ENCODE measurements around the gene SEZ6L. TPM values are rescaled to one million over a fixed set of nuclear protein-coding genes. Genes with fewer than 3 reads are reported as not detected.

The SEZ6L gene
- total and polyA plus RNA-seq, 10 of the 15 experiments (the other 5 are each of a cell fraction or from before 2014, with no cell fraction given) = not detected

GRCh38 chr22:26345496-26345895 lies 176.2 kb downstream of the SEZ6L start (continued):
- no peak for TF ChIP-seq CUX1 (IDR thresholded peaks at IDR 0.05; ENCODE audit: insufficient replicate concordance, low read depth, low read length)
- no peak for TF ChIP-seq CBX3 (IDR thresholded peaks at IDR 0.05; ENCODE audit: borderline replicate concordance, low read depth)
- no peak for TF ChIP-seq RELB (IDR thresholded peaks at IDR 0.05; ENCODE audit: low read depth)
- no peak for TF ChIP-seq CTCF (IDR thresholded peaks at IDR 0.05 in 2 of 3, conservative IDR thresholded peaks at IDR 0.05 in 1 of 3; ENCODE audit: control insufficient read depth in 2 of 3, extremely low read depth in 1 of 3, insufficient read depth in 1 of 3, low read depth in 3 of 3, low read length in 3 of 3)
- TF ChIP-seq PAX8 (IDR thresholded peaks at IDR 0.05) = no peak
